Endothelial cell of umbilical vein (primary cell): ENCODE measurements around the gene ICE1. TPM values are rescaled to one million over a fixed set of nuclear protein-coding genes. Genes with fewer than 3 reads are reported as not detected.

Experiments
- BruUV-seq: library from RNA; stranded (reverse); fragments of 400-500 nt; replicated peaks from 2 replicates; lab custom pipeline; 2021; lab: Mats Ljungman, UMichigan
- CTCF ChIA-PET: fragments of 300-600, 350-600 bp; sonication (Branson Sonifier 250); formaldehyde crosslinking; loops from one replicate; lab custom pipeline; 2021; ENCODE audit warnings: antibody characterized with exemption, inconsistent platforms; lab: Charles Lee
- POLR2A ChIA-PET: fragments of 300-600, 350-600 bp; sonication (Branson Sonifier 250); formaldehyde crosslinking; loops from one replicate; lab custom pipeline; 2021; ENCODE audit warnings: antibody characterized with exemption, inconsistent platforms; lab: Charles Lee
- DNase-seq: peaks from one replicate; pipeline ENCODE4 v3.0.0-alpha.2; 2011; ENCODE audit warnings: low read depth, low spot score
- FAIRE-seq: peaks from 2 replicates; lab custom pipeline; 2011; peaks lifted over from hg19 to GRCh38; lab: Jason Lieb, UNC
- H2AFZ ChIP-seq: 2 replicates; pipeline ENCODE4 v1.6.0; 2012; ENCODE audit warnings: low read depth, low read length, control low read depth, inconsistent platforms
- H3K27ac ChIP-seq: 2 replicates; pipeline ENCODE4 v1.5.1; 2011; ENCODE audit warnings: low read depth, mild to moderate bottlenecking, control low read depth, low read length, moderate library complexity; ENCODE audit not compliant: insufficient read depth
- H3K27me3 ChIP-seq, 2 experiments: 2 replicates each; pipeline versions ENCODE4 v1.6.0 to v1.6.1; 2011; ENCODE audit warnings: low read length in 2 of 2, mixed read lengths in 1 of 2; ENCODE audit not compliant: control insufficient read depth in 2 of 2, insufficient read depth in 2 of 2
- H3K36me3 ChIP-seq, 2 experiments: 2 replicates in 1 of 2; 3 replicates in 1 of 2; pipeline ENCODE4 v1.5.1; 2011; ENCODE audit warnings: low read length in 2 of 2, mild to moderate bottlenecking in 1 of 2, moderate library complexity in 1 of 2; ENCODE audit not compliant: control insufficient read depth in 2 of 2, insufficient read depth in 2 of 2; ENCODE audit errors: extremely low read depth in 1 of 2
- H3K4me1 ChIP-seq: 3 replicates; pipeline ENCODE4 v1.5.1; 2011; ENCODE audit warnings: mild to moderate bottlenecking, low read length; ENCODE audit not compliant: control insufficient read depth, insufficient read depth; ENCODE audit errors: extremely low read depth
- H3K4me2 ChIP-seq: 2 replicates; pipeline ENCODE4 v1.6.1; 2011; ENCODE audit warnings: low read length, control low read depth, mixed read lengths; ENCODE audit not compliant: insufficient read depth
- H3K4me3 ChIP-seq, 3 experiments: fragments of 200-600 bp in 1 of 3; sonication (generic), shearing (Covaris generic) in 1 of 3; replicated peaks in 1 of 3; 2 replicates each; pipeline ENCODE4 v1.5.1; 2011 to 2016; ENCODE audit warnings: control low read depth in 3 of 3, low read length in 3 of 3, mild to moderate bottlenecking in 2 of 3, inconsistent platforms in 1 of 3, low read depth in 1 of 3, moderate library complexity in 1 of 3; ENCODE audit not compliant: insufficient read depth in 1 of 3
- H3K79me2 ChIP-seq: 2 replicates; pipeline ENCODE4 v1.6.0; 2012; ENCODE audit warnings: low read length, inconsistent platforms; ENCODE audit not compliant: control insufficient read depth, insufficient read depth
- H3K9ac ChIP-seq: replicated peaks from 2 replicates; pipeline ENCODE3; 2011; ENCODE audit warnings: low read length, control low read depth; ENCODE audit not compliant: insufficient read depth; ENCODE audit errors: extremely low read depth
- H3K9me1 ChIP-seq: replicated peaks from 3 replicates; pipeline ENCODE4 v1.6.0; 2011; ENCODE audit warnings: mild to moderate bottlenecking, low read length; ENCODE audit not compliant: control insufficient read depth, insufficient read depth; ENCODE audit errors: extremely low read depth
- H3K9me3 ChIP-seq: replicated peaks from 2 replicates; pipeline ENCODE4 v1.5.1; 2012; ENCODE audit warnings: low read length, inconsistent platforms; ENCODE audit not compliant: control insufficient read depth, insufficient read depth
- H4K20me1 ChIP-seq: replicated peaks from 2 replicates; pipeline ENCODE3; 2011; ENCODE audit warnings: mild to moderate bottlenecking, low read length; ENCODE audit not compliant: control insufficient read depth, insufficient read depth; ENCODE audit errors: extremely low read depth
- CTCF ChIP-seq, 2 donors: IDR thresholded peaks; 1 replicate in 1 of 2; 2 replicates in 1 of 2; pipeline ENCODE4 v1.5.1; 2011; ENCODE audit warnings: low read length in 2 of 2, mild to moderate bottlenecking in 2 of 2, moderate library complexity in 2 of 2, control low read depth in 1 of 2, inconsistent platforms in 1 of 2, low read depth in 1 of 2; ENCODE audit not compliant: insufficient read depth in 1 of 2; ENCODE audit errors: extremely low read depth in 1 of 2
- FOS ChIP-seq: IDR thresholded peaks from 2 replicates; pipeline ENCODE4 v1.6.1; 2011; ENCODE audit warnings: mild to moderate bottlenecking, low read length, moderate library complexity, borderline replicate concordance; ENCODE audit not compliant: insufficient read depth
- GATA2 ChIP-seq: IDR thresholded peaks from 2 replicates; pipeline ENCODE4 v1.7.0; 2011; ENCODE audit warnings: low read depth, mild to moderate bottlenecking, moderate library complexity, mixed read lengths, low read length; ENCODE audit not compliant: insufficient read length, insufficient read depth
- JUN ChIP-seq: IDR thresholded peaks from 2 replicates; pipeline ENCODE4 v1.6.1; 2011; ENCODE audit warnings: borderline replicate concordance, low read depth; ENCODE audit not compliant: insufficient read length, insufficient read depth
- MAX ChIP-seq: IDR thresholded peaks from 2 replicates; pipeline ENCODE4 v1.6.1; 2011; ENCODE audit not compliant: insufficient read depth, insufficient read length
- MYC ChIP-seq: IDR thresholded peaks from one replicate; pipeline ENCODE4 v1.6.1; 2011; ENCODE audit warnings: mild to moderate bottlenecking, low read depth, low read length
- POLR2A ChIP-seq: IDR thresholded peaks from 2 replicates; pipeline ENCODE4 v1.6.1; 2012; ENCODE audit warnings: low read depth, mild to moderate bottlenecking, control low read depth, low read length
- POLR2AphosphoS5 ChIP-seq: IDR thresholded peaks from 2 replicates; pipeline ENCODE4 v1.6.1; 2012; ENCODE audit warnings: low read depth, mild to moderate bottlenecking, control low read depth, low read length, moderate library complexity; ENCODE audit not compliant: insufficient read depth
- dilution Hi-C: fragments of 300-500 bp; cut with MboI; formaldehyde crosslinking; loops from one replicate; pipeline ENCODE4 v1.15.0; 2019; ENCODE audit warnings: low sequenced_read_pairs; ENCODE audit not compliant: extremely low pct_ligation_motif_present
- intact Hi-C: fragments of 100-400 bp; cut with micrococcal nuclease; formaldehyde crosslinking; loops from one replicate; pipeline ENCODE4 v1.10.0; 2022
- polyA plus RNA-seq, 4 experiments: library from polyadenylated mRNA; depleted of rRNA in 3 of 4; stranded (reverse) in 3 of 4; unstranded in 1 of 4; fragments of >200 nt; gene quantifications; 2 replicates each; pipeline versions ENCODE4 v1.2.1 to v1.2.3, GENCODE V29; 2011 to 2012; ENCODE audit warnings: missing spikeins in 1 of 4
- total RNA-seq: library from RNA; stranded (reverse); gene quantifications from 2 replicates; pipeline ENCODE4 v1.2.3, GENCODE V29; 2021

Gene ICE1
- total and polyA plus RNA-seq, 2 donors (not counting 3 experiments of a cell fraction or from before 2014, with no cell fraction given): 8.8 to 29.1 TPM

GRCh38 chr5:5470933-5471332 is 48.5 kb downstream of the ICE1 start:
- Histone ChIP-seq H4K20me1 (no peaks in the 10 kb centered on the region), H3K9me1 (no peaks in the 10 kb centered on the region), H3K36me3 (peaks cover 5 to 6% of the 10 kb centered on the region in 2 experiments), H3K27ac (no peak overlapping the region), H3K27me3 (no peaks in the 10 kb centered on the region), H2AFZ (no peak overlapping the region), H3K4me3 (no peak overlapping the region), H3K9me3 (no peaks in the 10 kb centered on the region), H3K4me2 (no peak overlapping the region), H3K4me1 (no peaks in the 10 kb centered on the region), H3K79me2 (no peaks in the 10 kb centered on the region), H3K9ac (no peak overlapping the region)
- TF ChIP-seq MAX (no peak), JUN (no peak), MYC (no peak), FOS (no peak), POLR2A (no peak), POLR2AphosphoS5 (no peak), CTCF (IDR thresholded peaks at IDR 0.05; ENCODE audit: extremely low read depth in 1 of 2, insufficient read depth in 1 of 2, low read depth in 1 of 2, low read length in 2 of 2) (no peak), GATA2 (no peak)
- no peak for DNase-seq
- intact Hi-C loops (no loop called here), dilution Hi-C loops (no loop called here)
- POLR2A ChIA-PET: no interaction called here
- FAIRE-seq: no peak
- CTCF ChIA-PET: no interaction called here
- BruUV-seq: no TSS peak
